ENCODE measurements around the gene HOXD8.

- TF ChIP-seq CTCF (IDR thresholded peaks at IDR 0.05) (no peak), USF2 (IDR thresholded peaks at IDR 0.05; ENCODE audit: borderline replicate concordance, low read depth, low read length) (no peak), ZBTB33 (IDR thresholded peaks at IDR 0.05; ENCODE audit: borderline replicate concordance, low read depth) (no peak), FOXJ3 (CRISPR knock-in tag; IDR thresholded peaks at IDR 0.05) (no peak), MAX (IDR thresholded peaks at IDR 0.05; ENCODE audit: low read depth) (no peak), MXI1 (IDR thresholded peaks at IDR 0.05; ENCODE audit: low read depth, low read length) (no peak), RAD21 (IDR thresholded peaks at IDR 0.05; ENCODE audit: low read length) (no peak), POLR2AphosphoS5 (IDR thresholded peaks at IDR 0.05; ENCODE audit: low read depth, low read length) (no peak)
Measured at GRCh38 chr2:176161825-176162626, 32.5 kb downstream of the HOXD8 start.

Data from SK-N-SH (cell line).